Activated T-helper 1 cell treated with anti-CD3 and anti-CD28 coated beads, Interleukin-12 subunit alpha, Interleukin-12 subunit beta, Interleukin-2, Interleukin-4 antibody, amounts not matched to agents 30 ng/mL and 10 ng/mL and 1 ng/mL, durations not matched to agents 14 hours and 24 hours and 36 hours (primary cell): ENCODE data around the gene TMEM69. TPM values are rescaled to one million over a fixed set of nuclear protein-coding genes. Genes with fewer than 3 reads are reported as not detected.
"Not testable (repeated sequence)": the region's sequence is repeated elsewhere in the genome, so short reads cannot be mapped to it uniquely, and the experiment has no call there.

Source experiments
- DNase-seq: peaks from one replicate; pipeline ENCODE4 v3.0.0; 2021; ENCODE audit warnings: low spot score
- H3K27ac Mint-ChIP-seq: one replicate; pipeline ENCODE4 v1.8.0; 2021; ENCODE audit warnings: mild to moderate bottlenecking, mixed read lengths
- H3K27me3 Mint-ChIP-seq: one replicate; pipeline ENCODE4 v1.8.0; 2022; ENCODE audit warnings: mild to moderate bottlenecking, moderate library complexity, mixed read lengths; ENCODE audit not compliant: insufficient read depth
- H3K36me3 Mint-ChIP-seq: one replicate; pipeline ENCODE4 v1.8.0; 2021; ENCODE audit warnings: low read depth, mixed read lengths
- H3K4me1 Mint-ChIP-seq: one replicate; pipeline ENCODE4 v1.8.0; 2021; ENCODE audit warnings: low read depth, mixed read lengths
- H3K4me3 Mint-ChIP-seq: one replicate; pipeline ENCODE4 v1.8.0; 2021; ENCODE audit warnings: mild to moderate bottlenecking, moderate library complexity, mixed read lengths
- H3K9me3 Mint-ChIP-seq: one replicate; pipeline ENCODE4 v1.8.0; 2021; ENCODE audit warnings: mixed read lengths
- intact Hi-C: fragments of 100-400 bp; cut with micrococcal nuclease; formaldehyde crosslinking; loops from one replicate; pipeline ENCODE4 v1.15.1; 2024
- total RNA-seq: library from RNA; stranded (reverse); gene quantifications from 2 replicates; pipeline ENCODE4 v1.2.3, GENCODE V29; 2022

TMEM69 gene
- total RNA-seq, 1 donor from 2014 or later, result 33.0 TPM

DNA sequence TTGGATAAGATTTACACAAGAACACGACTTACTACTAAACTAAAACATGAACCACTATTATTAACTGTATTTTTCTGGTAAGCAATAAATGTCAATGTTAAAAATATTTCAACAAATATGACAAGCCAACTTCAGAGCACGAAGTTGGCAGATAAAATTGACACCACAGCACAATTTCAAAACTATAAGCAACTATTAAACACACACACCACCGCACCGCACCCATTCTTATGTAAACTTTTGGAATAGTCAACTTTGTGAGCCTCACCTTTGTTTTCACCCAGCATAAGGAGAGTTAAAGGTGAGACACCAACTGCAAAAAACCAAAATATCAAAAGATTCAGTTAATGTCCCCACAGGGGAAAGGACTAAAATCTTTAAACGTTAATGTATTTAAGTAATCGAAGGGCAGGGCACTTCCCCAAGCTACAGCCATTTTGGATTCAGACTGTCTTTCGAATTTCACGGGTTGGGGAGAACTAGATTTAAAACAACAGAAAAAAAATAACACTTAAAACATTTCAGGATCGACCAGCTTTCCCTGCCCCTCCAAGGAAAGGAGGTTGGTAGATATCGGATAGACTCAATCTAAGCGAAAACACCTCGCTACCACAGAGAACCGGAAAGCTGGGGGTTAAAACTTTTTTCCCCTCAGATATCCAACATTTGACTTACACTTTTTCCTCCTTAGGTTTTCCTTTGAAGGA lies 2.5 kb upstream of the TMEM69 start:
- DNase-seq, result no peak
- Mint-ChIP-seq H3K4me1 (peaks cover 41% of the 10 kb centered on the region), H3K9me3 (no peaks in the 10 kb centered on the region), H3K27me3 (no peaks in the 10 kb centered on the region), H3K27ac (peak overlapping the region; percentile 99), H3K4me3 (peak overlapping the region; percentile 99), H3K36me3 (peaks cover 7% of the 10 kb centered on the region)
- intact Hi-C loops, result loop anchor here (1.0 to 10.0 kb wide), 18 partner anchors 31 to 1053 kb away; partner anchors contain the start of genes ARMH1, EIF2B3, IPP and KIF2C

DNA sequence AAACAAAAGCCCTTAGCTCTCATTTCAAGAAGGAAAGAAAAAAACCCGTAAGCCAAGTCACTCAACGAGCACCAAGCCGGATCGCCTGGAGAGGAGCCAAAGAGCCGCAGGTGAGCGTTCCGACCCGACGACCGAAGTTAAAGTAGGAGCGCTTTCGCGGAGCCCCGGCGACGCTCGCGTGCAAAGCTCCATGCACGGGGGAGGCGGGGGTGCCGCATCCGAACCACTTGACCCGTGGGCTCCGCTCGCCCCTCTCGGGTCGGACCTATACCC lies 2.0 kb upstream of the TMEM69 start:
- Mint-ChIP-seq H3K27ac (peak overlapping the region; percentile 99), H3K4me1 (peaks cover 36% of the 10 kb centered on the region), H3K9me3 (no peaks in the 10 kb centered on the region), H3K36me3 (peaks cover 9% of the 10 kb centered on the region), H3K4me3 (peak overlapping the region; percentile 99), H3K27me3 (no peaks in the 10 kb centered on the region)
- intact Hi-C loops, result loop anchor here (1.0 to 10.0 kb wide), 18 partner anchors 31 to 1054 kb away; partner anchors contain the start of genes ARMH1, EIF2B3, IPP and KIF2C
- peak; percentile 38 for DNase-seq

DNA sequence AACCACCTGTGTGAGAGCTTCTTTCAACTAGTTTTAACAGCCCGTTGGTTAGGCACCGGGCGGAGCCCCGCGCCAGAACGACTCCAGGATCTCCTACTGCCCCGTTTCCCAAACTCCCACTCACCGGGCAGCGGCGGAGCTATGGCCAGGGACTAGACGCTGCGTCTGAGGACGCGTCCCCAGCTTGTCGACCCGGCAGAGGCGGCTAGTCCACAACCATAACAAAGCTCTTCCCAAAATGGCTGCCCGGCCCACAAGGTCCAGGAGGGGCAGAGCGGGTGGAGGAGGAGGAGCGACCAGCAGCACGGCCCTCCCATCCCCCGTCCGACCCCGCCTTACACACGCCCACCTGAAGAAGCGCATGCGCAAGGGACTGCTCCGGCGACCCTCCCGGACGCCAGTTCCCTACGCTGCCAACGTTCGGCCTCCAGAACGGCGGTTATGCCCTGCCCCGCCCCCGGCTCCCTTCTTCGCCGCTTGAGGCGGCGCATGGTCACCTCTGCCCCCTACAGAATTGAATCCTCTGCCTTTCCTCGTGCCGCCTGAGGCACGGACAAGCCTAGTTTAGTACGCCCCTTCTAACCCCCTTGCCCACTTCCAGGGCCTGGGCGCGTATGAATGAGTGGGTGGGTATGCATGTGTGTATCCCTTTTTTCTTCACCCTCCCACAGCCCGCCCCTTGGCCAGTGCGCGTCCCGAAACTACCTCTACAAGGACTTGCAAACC lies 1.5 kb upstream of the TMEM69 start, which contains the start of gene GPBP1L1:
Gene GPBP1L1, minus strand, starts transcription at position 246 of the 726 bp plus-strand sequence. CDS start 27,446 bp downstream, outside the sequence.
- H3K27me3 Mint-ChIP-seq, result no peaks in the 10 kb centered on the region
- peak; percentile 96 for DNase-seq
- peaks cover 31% of the 10 kb centered on the region for H3K4me1 Mint-ChIP-seq
- H3K36me3 Mint-ChIP-seq, result peaks cover 11% of the 10 kb centered on the region
- peak within 1 kb of the TSS; percentile 99 for H3K4me3 Mint-ChIP-seq
- peak within 1 kb of the TSS; percentile 99 for H3K27ac Mint-ChIP-seq
- intact Hi-C loops, result loop anchor here (1.0 to 10.0 kb wide), 23 partner anchors 32 to 1054 kb away; partner anchors contain the start of genes ARMH1, CCDC163, EIF2B3 and IPP
- H3K9me3 Mint-ChIP-seq, result no peaks in the 10 kb centered on the region

DNA sequence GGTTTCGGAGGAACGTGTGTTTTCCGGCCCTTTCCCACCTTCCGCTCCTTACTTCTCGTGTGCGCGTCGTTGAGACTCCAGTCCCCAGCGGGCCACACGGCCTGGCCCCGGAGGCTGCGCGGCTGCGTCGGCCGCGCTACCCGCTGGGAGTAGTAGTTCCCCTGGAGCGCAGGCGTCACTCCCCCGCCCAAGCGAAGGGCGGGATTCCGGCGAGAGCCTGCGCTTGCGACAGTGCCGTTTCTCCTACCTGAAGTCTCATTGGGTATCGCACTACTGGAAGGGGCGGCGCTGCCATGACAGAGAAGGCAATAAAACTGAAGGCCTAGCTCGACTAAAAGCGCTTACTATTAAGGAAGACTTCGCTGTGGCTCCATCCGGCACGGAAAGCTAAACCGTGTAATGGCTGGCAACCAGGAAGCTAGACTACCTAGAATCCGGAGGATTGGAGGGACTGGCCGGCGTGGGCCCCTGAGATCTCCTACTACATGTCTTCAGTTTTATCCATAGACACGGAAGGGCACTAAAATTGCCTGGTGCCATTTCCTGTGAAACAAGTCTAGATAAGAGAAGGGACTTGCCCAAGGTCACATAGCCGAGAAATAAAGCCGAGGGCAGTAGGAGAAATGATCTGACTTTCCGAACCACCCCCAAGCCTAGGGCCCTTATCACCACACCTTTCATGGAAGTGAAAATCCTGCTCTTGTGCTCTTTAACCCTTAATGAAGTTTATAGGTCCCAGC lies 797 bp upstream of the TMEM69 start:
- peaks cover 13% of the 10 kb centered on the region for H3K36me3 Mint-ChIP-seq
- H3K4me3 Mint-ChIP-seq, result peak overlapping the region; percentile 99
- no peaks in the 10 kb centered on the region for H3K9me3 Mint-ChIP-seq
- DNase-seq, result peak; percentile 97
- H3K27me3 Mint-ChIP-seq, result no peaks in the 10 kb centered on the region
- H3K4me1 Mint-ChIP-seq, result peaks cover 26% of the 10 kb centered on the region
- H3K27ac Mint-ChIP-seq, result peak overlapping the region; percentile 99
- intact Hi-C loops, result loop anchor here (1.0 to 10.0 kb wide), 17 partner anchors 32 to 1055 kb away; partner anchors contain the start of genes CCDC163, EIF2B3, KIF2C and LRRC41

DNA sequence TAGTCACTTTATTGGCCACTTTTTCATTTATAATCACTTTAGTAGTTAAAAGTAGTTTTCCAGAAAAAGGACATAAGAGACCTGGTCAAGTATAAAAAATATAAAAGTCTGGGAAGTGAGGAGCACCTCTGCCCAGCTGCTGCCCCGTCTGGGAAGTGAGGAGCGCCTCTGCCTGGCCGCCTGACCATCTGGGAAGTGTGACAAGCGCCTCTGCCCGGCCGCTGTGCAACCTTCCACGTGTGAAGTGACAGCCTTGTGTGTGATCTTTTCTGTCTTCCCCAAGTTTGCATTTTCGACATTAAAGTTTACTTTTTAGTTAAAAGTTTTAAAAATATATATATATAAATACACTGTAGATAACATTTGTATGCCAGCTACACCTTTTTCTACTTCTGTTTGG lies 5.8 kb downstream of the TMEM69 start:
- H3K36me3 Mint-ChIP-seq, result peaks cover 19% of the 10 kb centered on the region
- intact Hi-C loops, DNase-seq, H3K4me1 Mint-ChIP-seq, H3K27ac Mint-ChIP-seq, H3K4me3 Mint-ChIP-seq, H3K9me3 Mint-ChIP-seq, H3K27me3 Mint-ChIP-seq: not testable (repeated sequence)

DNA sequence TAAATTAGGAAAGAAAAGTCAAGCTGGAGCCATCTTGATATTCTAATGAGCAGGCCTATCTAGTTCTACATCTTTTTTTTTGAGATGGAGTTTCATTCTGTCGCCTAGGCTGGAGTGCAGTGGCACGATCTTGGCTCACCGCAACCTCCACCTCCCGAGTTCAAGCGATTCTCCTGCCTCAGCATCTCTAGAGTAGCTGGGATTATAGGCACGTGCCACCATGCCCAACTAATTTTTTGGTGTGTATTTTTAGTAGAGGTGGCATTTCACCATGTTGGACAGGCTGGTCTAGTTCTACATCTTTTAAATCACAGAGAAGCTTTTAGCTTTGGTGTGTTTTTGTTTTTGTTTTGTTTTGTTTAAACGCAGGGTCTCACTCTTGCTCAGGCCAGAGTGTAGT lies 6.8 kb downstream of the TMEM69 start:
- DNase-seq, result no peak
- H3K27me3 Mint-ChIP-seq, result no peaks in the 10 kb centered on the region
- intact Hi-C loops, result no loop called here
- peaks cover 19% of the 10 kb centered on the region for H3K36me3 Mint-ChIP-seq
- H3K9me3 Mint-ChIP-seq, result no peaks in the 10 kb centered on the region
- H3K27ac Mint-ChIP-seq, result no peak overlapping the region
- no peak overlapping the region for H3K4me3 Mint-ChIP-seq
- no peaks in the 10 kb centered on the region for H3K4me1 Mint-ChIP-seq

DNA sequence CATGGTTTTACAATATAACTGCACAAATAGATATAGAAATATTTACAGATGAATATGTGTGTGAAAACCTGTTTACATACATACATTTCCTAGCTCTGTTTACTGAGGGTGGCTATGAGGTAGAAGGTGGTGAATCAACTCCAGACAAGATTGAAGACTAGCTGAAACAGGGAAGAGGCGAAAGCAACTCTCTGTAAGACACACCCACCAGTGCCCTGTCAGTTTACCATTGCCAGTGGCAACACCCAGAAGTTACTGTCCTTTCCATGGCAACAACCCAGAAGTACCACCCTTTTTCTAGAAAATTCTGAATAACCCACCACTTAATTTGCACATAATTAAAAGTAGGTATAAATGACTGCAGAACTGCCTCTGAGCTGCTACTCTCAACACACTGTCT lies 16.7 kb downstream of the TMEM69 start:
- no peak overlapping the region for H3K4me3 Mint-ChIP-seq
- peaks cover 16% of the 10 kb centered on the region for H3K36me3 Mint-ChIP-seq
- no peaks in the 10 kb centered on the region for H3K27me3 Mint-ChIP-seq
- H3K4me1 Mint-ChIP-seq, result no peaks in the 10 kb centered on the region
- peaks cover 10% of the 10 kb centered on the region for H3K9me3 Mint-ChIP-seq
- DNase-seq, result no peak
- intact Hi-C loops, result no loop called here
- H3K27ac Mint-ChIP-seq, result no peak overlapping the region

DNA sequence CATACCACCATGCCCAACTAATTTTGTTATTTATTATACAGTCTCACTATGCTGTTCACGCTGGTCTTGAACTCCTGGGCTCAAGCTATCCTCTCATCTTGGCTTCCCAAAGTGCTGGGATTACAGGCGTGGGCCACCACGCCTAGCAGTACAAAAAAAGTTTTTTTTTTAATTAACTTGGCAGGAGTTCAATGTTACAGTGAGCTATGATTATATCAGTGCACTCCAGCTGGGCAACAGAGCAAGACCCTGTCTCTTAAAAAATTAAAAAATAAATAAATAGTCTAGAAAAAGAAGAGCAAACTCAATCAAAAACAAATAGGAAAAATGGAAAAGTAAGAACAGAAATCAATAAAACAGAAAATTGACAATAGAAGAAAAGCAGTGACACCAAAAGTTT lies 25.7 kb downstream of the TMEM69 start:
- Mint-ChIP-seq H3K27ac (no peak overlapping the region), H3K36me3 (peaks cover 6% of the 10 kb centered on the region), H3K9me3 (no peaks in the 10 kb centered on the region), H3K4me3 (no peak overlapping the region), H3K27me3 (no peaks in the 10 kb centered on the region), H3K4me1 (no peaks in the 10 kb centered on the region)
- intact Hi-C loops, result no loop called here
- no peak for DNase-seq

DNA sequence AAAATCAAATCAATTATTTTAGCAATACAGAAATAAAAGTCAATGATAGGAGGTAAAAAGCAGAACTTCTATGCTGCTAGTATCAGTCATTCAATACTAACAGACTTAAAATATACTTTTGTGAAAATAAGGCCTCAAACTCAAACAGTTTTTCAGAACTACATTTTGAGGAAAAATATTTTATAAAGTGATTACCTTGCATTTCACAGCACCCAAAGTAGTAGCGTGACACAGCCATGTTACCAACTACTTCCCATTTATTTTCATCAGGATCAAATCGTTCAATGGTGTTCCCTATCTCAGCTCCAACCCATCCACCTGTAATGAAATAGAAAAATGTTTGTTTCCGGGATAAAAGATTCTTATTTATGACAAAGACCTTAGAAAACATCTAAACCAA lies 28.7 kb downstream of the TMEM69 start:
- intact Hi-C loops, result no loop called here
- H3K36me3 Mint-ChIP-seq, result peaks cover 4% of the 10 kb centered on the region
- DNase-seq, result no peak
- H3K4me3 Mint-ChIP-seq, result no peak overlapping the region
- H3K4me1 Mint-ChIP-seq, result no peaks in the 10 kb centered on the region
- H3K27me3 Mint-ChIP-seq, result no peaks in the 10 kb centered on the region
- H3K27ac Mint-ChIP-seq, result no peak overlapping the region
- no peaks in the 10 kb centered on the region for H3K9me3 Mint-ChIP-seq

DNA sequence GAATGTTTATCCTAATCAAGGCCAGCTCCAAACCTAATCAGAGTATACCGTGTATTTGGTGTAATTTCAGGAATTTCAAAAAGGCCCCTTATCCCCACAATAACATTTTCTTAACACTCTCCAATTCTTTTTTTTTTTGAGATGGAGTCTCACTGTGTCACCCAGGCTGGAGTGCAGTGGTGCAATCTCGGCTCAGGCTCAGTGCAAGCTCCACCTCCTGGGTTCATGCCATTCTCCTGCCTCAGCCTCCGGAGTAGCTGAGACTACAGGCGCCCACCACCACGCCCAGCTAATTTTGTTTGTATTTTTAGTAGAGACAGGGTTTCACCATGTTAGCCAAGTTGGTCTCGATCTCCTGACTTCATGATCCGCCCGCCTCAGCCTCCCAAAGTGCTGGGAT lies 29.4 kb downstream of the TMEM69 start:
- H3K9me3 Mint-ChIP-seq, H3K27ac Mint-ChIP-seq, H3K4me1 Mint-ChIP-seq, H3K4me3 Mint-ChIP-seq, intact Hi-C loops, H3K27me3 Mint-ChIP-seq, DNase-seq, H3K36me3 Mint-ChIP-seq: not testable (repeated sequence)

DNA sequence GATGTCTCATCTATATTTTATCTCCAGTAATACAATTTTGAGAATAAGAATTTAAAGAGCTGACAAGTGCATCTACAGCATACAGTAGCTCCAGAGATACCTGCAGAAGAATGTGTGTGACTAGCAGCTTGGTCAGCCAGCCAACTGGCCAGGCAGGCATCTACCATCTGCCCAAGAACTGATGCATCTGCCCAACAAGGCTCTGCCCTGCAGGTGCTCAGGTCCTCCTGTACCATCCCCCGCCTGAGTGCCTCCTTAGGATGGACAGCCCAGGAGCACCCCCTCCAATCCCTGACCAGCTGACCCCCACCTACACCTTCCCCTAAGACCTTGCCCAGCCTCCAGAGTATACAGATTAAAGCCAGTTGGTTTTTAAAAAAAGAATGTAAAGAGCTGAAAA lies 30.3 kb downstream of the TMEM69 start:
- no peak for DNase-seq
- Mint-ChIP-seq H3K36me3 (peaks cover 3% of the 10 kb centered on the region), H3K4me1 (no peaks in the 10 kb centered on the region)

DNA sequence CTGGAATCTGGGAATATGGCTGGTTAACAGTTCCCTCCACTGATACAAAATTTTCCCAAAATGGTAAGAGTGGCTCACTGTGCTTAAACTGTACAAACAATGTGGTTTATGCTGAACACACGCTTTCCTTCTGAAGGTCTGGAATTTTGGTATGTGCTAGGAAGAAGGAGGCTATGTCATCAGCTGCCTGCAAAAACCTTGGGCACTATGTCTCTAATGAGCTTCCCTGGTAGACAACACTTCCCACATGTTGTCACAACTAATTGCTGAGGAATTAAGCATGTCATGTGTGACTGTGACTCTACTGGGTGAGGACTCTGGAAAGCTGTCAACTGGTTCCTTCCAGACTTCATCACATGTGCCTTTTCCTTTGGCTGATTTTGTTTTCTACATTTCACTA lies 33.2 kb downstream of the TMEM69 start:
- Mint-ChIP-seq H3K27me3 (no peaks in the 10 kb centered on the region), H3K4me1 (no peaks in the 10 kb centered on the region), H3K9me3 (no peaks in the 10 kb centered on the region), H3K4me3 (no peak overlapping the region), H3K27ac (no peak overlapping the region), H3K36me3 (no peaks in the 10 kb centered on the region)
- intact Hi-C loops, result no loop called here
- DNase-seq, result no peak

More for the DNA sequence above, 30.3 kb downstream of the TMEM69 start:
- Mint-ChIP-seq H3K27ac (no peak overlapping the region), H3K27me3 (no peaks in the 10 kb centered on the region), H3K9me3 (no peaks in the 10 kb centered on the region), H3K4me3 (no peak overlapping the region)
- intact Hi-C loops, result no loop called here

DNA sequence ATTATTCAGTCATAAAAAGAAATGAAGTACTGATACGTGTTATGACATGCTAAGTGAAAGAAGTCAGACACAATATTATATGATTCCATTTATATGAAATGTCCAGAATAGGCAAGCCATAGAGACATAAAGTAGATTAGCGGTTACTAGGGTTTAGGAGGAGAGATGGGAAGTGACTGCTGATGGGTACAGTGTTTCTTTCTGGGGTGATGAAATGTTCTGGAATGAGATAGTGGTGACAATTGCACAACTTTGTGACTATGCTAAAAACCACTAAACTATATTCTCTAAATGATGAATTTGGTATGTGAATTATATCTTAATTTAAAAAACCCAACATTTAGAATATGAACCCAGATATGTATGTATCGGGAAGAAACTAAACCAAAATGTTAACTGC lies 34.8 kb downstream of the TMEM69 start:
- Mint-ChIP-seq H3K4me3 (no peak overlapping the region), H3K36me3 (no peaks in the 10 kb centered on the region), H3K27ac (no peak overlapping the region), H3K4me1 (no peaks in the 10 kb centered on the region), H3K27me3 (no peaks in the 10 kb centered on the region), H3K9me3 (no peaks in the 10 kb centered on the region)
- no peak for DNase-seq
- intact Hi-C loops, result no loop called here
